Stimulated activated CD4-positive, alpha-beta T cell treated with anti-CD3 and anti-CD28 coated beads, Interleukin-4, amount 100 ng/mL, for 4 hours (primary cell): Measurements from ENCODE around the gene ZNF385D.

Source experiments
- DNase-seq, 2 experiments: peaks; one replicate each; pipeline ENCODE4 v3.0.0-alpha.2; 2020

The ZNF385D gene

DNA sequence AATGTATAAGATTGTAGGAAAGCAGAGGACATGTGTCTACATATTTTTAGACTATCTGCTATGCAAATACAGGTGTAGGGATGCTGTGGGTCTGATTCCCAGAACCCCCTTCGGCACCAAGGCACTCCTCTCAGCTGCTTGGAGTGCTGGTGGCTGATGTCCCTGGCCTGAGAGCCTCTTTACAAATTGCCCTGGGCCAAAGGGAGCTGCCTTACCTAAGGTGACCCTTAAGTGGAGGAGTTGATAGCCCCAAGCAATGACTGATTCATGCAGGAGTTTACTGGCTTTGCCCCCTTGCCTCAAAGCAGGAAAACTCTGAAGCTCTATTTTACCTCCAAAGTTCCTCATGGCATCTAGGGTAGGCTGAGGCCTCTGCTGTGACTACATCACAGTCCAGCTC lies 83.0 kb downstream of the ZNF385D start:
- DNase-seq, result no peak

DNA sequence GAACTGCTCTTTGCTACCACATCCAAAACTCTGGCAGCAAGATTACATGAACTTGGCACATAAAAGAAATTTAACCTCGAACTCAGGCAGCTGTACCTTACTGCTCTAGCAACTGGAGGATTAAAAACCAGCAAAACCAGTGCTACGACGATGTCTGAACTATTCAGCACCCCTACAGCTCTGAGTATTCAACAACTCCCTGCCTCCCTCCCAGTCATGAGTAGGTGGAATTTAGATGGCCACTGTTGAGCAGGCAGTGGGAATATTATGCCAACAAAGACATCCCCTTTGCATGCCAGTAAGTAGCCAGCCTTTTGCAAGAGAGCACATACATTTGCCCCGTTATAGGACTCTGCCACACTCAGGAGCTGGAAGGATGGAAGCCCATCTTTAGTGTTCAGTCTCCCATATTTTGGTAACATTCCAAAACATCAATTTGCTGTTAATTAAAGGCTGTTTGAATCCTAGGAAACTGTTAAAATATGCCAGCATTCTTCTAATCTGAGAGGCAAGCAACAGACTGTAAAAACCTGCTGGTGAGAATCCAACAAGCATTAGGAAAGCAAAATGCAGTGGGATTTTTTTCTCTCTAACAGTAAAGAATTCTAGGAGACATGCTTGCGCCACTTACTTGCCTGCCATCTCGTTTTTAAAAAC lies 85.4 kb downstream of the ZNF385D start:
- no peak for DNase-seq

DNA sequence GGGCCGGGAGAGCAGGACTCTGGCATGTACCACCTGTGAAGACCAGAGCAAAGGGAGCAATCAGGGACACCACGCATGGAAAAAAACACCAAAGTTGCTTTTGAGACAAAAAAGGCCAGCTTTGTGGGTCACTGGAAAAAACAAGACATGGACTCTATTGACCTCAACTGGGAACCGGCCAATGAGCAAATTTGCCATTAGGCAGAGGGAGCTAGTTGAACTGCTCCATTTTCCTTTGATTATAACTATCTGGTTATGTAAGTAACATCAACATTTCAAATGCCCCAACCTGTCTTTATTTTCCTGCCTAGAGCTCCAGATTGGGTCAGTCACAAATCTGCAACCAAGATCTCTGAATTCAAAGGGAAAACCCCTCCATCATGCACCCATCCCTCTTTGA lies 86.0 kb downstream of the ZNF385D start:
- no peak for DNase-seq

DNA sequence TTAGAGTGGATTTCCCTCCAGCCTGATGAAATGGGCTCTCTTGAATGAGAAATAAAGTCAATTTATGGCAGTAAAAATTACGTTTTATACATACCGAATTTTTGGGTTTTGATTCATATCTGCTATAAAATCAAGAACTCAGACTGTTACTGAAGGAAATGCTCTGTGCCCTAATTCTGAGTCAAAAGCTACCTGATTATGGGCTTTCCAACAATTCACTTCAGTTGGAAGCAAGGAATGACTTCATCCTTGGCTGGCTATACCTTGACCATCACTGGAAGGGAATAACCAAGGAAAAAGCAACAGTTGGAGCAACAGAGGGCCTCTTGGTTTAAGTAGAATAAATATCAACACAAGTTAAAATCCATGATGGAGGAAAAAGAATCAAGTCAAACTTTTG lies 88.6 kb downstream of the ZNF385D start:
- DNase-seq, result no peak

DNA sequence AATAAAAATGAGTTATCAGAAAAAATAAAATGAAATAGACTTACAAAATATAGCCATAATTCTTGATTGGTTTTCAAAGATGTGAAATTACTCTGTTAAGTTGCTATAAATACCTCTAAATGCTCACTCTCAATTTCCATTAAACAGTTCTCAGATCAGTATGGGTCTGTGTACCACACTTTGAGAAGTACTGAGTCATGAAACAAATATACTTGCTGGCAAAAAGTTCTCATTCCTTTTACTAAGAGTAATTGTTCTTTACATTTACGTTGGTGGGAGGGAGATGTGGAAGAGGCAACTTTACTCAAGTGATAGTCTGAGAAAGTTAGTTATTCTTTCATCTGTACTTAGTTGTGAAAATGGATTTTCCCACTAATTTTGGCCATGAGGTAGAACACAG lies 96.3 kb downstream of the ZNF385D start:
- DNase-seq, result no peak

DNA sequence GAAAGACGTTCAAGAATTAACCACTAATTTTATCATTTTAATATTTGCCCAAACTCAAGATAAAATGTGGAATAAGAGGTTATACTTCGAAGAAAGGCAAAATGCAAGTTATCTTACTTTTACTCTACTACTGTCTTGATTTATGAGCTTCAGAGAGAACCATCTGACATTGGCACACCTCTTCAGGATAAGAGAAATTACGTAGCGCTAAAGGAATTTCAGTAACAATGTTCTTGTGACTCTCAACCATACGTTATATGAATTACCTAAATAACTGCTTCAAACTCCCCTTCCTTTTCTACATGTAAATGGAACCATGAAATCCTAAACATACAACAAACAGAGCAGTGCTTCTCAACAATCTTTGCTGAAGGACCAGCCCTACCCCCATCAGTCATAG lies 96.8 kb downstream of the ZNF385D start:
- no peak for DNase-seq

DNA sequence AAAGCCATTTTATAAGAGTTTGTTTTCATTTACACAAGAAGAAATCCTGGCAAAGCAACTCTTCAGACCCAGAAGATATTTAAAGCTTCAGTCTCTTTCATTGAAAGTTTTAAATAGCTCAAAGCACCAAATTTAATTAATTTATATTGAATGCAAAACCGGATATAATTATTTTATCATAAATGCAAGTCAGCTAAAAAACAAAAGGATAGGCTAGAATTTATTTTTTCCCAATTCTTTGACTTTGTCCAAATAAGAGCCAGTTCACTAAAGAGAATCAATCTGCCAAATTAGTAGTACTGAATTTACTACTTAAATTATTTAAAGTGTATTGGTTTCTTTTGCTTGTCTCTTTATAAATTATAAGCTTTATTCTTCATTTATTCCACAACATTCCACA lies 101.5 kb downstream of the ZNF385D start:
- no peak for DNase-seq

DNA sequence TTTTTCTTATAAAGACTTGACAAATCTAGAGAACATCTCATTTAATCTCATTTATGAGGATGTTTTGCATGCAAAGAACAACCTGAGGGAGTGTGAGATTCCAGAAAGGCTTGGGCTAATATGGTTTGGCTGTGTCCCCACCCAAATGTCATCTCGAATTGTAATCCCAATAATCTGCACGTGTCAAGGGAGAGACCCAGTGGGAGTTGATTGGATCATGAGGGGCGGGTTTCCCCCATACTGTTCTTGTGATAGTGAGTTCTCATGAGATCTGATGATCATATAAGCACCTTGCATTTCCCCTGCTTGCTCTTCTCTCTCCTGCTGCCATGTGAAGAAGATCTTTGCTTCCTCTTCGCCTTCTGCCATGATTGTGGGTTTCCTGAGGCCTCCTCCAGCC lies 103.0 kb downstream of the ZNF385D start:
- no peak for DNase-seq

DNA sequence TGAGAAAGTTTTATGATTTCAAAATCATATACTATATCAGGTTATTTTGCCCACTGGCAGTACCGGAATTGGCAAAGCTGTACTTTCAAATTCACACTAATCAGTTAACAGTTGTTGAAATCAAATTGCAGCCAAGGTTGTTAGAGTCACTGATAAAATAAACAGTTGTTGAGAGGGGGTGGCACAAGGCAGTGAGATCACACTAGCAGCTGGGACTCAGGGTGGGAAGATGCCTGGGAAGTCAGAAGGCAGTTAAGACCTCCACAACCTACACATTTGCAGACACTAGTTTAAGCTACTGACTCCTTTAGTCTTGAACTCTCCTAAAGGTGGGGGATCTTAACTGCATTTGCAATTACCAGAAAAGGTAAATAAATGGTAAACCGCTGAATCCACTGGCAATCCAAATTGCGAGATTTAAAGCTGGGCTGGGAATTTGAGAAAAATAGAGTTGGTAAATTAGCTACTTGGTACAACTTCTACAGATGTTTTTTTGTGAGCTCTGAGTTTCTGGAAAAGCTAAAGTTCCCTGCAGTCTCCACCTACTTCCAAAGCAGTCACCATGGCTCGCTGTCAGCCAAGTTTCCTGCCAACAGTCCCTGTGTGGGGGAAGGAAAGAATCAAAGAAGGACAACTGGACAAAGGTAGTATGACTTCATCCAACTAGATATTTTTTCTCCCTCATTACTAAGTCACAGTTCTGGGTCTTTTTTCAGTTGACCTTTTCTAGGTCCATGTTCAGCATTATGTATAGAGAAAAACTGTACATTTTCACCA lies 105.7 kb downstream of the ZNF385D start:
- no peak for DNase-seq

DNA sequence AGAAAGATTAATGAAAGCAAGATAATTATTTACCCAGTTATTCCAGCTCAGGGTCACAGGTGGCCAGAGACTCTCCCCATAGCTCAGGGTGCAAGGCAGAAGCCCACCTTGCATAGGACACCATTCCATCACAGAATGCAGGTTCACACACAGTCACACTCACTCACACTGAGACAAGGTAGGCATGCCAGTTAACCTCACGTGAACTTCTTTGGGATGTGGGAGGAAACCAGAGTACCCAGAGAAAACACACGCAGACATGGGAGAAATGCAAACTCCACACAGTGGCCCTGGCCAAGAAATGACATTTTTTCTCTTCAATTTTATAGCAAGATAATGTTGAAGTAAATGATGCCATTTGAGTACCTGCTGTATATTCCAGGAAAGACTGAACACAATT lies 106.7 kb downstream of the ZNF385D start:
- DNase-seq, result no peak

DNA sequence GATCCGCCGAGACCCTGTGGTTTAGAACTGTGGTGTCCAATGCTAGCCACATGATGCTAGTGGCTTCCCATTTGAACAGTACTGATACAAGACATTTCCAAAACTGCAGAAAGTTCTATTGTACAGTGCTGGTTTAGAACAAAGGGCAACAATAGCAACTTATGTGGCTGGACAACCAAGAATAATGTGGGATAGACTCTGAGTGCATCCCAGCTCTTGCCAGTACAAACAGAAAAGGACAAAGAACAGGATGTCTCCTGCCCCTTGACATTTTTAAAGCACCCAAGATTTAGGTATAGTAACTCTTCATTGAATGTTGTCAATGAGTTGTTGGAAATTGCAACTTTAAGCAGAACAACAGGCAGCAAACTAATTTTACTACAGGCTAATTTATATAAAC lies 107.3 kb downstream of the ZNF385D start:
- no peak for DNase-seq

DNA sequence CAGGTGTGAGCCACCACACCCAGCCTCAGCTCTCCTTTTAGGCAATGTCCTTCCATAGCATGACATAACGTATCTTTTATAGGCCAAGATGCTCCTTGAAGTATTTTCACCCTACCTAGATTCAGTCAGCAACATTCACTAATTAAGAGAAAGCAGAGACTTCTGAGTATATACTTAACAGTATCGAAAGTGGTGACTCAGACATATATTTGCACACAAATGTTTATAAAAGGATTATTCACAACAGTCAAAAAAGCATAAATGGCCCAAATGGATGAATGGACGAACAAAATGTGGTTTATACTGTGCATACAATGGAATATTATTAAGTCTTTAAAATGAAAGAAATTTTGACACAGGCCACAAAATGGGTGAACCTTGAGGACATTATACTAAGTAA lies 108.6 kb downstream of the ZNF385D start:
- no peak for DNase-seq

DNA sequence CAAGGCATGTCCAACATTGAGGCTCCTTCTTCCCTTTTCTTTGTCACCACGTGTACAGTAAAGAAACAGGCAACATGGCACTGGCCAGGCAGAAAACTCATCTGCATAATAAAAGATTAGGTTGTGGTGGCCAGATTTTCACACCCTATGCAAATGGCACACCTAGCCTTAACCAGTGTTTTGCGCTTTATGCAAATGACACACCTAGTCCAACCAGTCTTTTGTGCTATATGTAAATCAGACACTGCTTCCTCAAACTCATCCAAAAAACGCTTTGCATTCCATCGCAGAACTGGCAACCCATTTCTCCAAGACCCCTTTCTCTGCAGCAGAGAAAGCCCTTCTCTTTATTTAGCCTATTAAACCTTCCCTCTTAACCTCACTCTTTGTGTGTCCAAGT lies 109.1 kb downstream of the ZNF385D start:
- DNase-seq, result no peak

DNA sequence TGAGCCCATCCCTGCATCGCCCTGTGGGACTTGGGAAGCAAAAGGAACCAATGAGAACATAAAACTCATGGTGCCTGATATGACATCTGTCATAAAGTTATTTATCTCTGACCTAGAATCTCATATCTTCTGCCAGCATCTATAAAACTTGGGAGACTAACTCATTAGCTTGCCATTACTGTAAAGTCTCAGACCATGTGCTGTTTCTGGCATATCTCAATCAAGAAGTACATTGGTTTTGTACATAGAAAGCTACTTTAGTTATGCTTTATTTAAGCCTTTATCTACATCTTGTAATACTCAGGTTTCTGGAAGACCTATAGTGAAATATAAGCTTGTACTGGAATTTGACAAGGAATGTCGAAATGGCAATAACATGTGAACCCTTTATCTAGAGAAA lies 112.5 kb downstream of the ZNF385D start:
- no peak for DNase-seq

DNA sequence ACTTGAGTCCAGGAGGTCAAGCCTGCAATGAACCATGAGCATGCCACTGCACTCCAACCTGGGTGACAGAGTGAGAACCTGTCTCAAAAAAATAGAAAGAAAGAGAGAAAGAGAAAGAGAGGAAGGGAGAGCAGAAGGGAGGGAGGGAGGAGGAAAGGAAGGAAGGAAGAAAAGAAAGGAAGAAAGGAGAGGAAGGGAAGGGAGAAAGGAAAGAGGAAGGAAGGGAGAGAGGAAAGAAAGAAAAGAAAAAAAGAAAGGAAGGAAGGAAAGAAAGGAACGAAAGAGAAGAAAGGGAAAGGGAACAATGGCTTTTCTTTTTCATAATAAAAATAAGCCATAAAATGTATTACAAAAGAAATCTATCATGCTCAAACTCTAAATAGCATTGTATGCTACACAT lies 116.9 kb downstream of the ZNF385D start:
- no peak for DNase-seq

DNA sequence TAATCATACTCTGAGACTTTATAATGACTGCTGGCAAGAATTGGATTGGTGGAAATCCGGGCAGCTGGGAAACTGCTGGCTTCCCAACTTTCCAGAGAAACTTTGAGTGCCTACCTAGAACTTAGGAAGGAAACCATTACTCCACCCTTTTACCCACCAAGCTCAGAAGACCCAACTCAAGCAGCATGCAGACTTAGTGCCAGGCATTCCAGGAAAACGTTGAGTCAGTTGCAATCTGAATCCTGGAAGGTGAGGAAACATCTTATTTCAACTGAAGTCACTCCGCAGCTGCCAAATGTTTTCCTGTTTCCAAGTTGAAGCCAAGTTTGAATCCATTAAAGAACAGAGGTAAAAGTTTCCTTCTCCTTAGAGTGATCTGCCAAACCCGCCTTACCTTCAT lies 126.5 kb downstream of the ZNF385D start:
- DNase-seq, result no peak

DNA sequence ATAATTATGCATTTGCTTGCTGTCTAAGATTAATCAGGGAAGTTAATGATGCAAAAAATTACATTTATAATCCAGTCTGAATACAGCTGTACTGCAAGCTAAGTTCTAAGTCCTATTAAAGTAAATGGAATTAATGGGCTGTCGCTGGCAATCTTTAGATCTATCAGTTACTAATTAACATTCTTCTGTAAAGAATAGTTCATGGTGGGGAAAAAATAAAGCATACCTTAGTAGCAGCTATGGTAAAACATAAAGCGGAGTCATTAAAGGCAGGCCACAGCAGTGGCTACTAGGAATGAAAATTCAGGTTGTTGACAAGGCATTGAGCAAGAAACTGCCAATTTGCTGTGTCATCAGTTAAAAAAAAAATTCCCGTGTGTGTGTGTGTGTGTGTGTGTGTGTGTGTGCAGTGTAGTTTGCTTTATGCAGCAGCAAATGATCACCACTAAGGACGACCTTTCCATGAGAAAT lies 129.8 kb downstream of the ZNF385D start:
- no peak for DNase-seq

DNA sequence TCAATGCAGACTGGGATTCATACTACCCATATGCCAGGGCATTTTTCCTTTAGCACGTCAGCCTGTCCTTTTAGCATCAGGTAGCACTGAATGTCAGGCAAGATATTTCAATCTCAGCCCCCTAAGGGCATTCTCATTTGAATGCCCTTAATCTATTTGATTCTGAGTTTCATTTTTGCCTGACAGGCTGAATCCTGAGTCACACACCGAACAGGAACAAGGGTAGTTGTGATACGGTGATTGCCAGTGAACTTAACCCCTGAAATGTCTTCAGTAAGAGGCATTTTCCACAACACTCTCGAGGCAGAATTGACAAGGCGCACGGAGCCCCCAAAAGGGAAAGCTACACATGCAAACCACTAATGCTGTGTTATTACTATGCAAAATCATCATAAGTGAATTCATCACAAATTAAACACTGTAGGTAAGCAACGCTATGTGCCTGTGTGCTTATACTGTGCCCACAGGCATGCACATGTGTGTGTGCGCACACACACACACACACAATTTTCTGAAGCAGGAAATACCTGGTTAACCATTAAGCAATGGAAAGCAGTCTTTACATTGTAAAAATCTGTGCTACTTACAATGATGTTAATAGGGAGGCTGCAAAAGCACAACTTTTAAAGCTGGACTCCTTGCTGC lies 130.4 kb downstream of the ZNF385D start:
- no peak for DNase-seq

DNA sequence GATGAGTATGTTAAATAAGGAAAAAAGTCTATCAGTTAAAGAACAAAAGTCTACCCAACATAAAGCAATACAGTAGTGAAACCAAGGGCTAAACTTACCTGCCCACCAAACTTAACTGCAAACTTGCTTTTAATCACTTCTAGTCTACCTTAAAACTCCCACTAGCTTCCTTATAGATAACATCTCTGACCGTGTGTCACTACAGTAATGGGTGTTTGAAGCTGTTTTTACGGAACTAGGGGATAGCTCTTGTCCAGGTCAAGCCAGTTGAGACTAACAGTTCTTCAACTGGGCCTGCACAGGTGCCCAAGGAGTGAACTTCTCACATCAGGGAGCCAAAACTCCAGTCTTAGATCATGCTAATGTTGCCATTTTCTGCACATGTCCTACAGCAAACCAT lies 132.3 kb downstream of the ZNF385D start:
- DNase-seq, result no peak

DNA sequence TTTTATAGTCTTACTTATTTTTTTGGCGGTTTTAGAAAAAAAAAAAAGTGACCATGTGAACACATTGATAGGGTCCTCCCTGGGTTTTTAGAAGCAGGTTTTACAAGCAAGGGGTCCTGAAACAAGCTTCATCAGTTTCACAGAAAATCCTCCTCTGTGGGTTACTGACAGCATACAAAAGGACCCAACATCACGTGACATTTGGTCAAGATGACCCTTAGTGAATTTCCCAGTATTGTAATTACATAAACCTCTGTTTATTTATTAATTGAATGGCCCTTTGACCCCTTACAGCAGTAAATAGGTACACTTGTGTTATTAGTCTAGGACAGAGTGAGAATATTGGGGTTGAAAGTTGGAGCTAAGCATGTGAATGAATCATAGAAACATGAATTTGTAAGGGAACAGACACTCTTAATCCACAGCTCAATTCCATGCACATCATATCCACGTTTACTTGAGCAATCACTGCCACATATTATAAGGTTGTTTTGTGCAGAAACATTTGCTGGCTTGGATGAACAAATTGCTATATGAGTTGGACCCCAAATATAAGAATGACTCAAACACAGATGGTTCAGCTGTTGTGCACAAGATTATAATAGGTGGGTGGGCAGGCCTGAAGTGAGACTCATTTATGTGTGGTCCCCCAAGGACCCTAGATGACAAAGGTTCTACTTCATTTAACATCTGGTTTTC lies 137.5 kb downstream of the ZNF385D start:
- DNase-seq, result no peak

DNA sequence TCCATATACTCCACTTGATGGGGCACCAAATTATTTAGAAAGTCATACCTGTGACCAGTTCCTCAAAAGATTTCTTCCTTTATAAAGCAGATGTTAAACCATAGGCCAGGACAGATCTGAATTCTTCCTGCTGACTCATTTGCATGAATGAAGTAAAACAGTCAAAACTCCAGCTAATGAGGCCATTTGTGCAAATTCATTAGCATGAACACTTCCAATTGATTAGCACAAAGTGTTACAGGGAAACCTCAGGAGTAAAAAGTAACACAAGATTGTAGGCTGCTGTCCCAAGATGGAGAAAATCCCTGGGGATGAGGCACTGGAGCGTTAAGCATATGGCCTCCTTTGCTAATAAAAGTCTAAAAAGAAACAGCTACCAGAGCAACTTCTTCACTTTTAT lies 149.8 kb downstream of the ZNF385D start:
- DNase-seq, result no peak

DNA sequence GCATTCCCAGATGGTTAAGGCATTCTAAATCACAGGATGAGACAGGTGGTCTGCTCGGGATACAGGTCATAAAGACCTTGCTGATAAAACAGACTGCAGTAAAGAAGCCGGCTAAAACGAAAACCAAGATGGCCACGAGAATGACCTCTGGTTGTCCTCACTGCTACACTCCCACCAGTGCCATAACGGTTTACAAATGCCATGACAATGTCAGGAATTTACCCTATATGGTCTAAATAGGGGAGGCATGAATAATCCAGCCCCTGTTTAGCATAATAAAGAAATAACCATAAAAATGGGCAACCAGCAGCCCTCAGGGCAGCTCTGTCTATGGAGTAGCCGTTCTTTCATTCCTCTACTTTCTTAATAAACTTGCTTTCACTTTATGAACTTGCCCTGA lies 151.1 kb downstream of the ZNF385D start:
- DNase-seq, result no peak

DNA sequence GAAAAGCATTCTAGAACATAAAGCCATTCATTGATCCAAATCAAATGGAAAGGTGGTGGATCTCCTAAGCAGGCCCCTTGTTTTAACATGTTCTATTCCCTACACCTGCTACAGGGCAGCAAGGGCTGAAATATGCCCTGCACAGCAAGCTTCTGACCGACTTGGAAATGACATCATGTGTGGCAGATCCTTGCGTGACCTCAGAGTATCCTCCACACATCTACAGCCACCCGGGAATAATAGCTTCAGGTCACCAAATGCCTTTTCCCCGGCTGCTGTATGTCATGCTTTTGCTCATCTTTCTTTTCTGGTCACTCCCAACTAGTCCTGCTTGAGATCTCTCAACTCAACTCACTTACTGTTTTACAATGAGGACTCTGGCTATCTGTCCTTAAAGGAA lies 158.2 kb downstream of the ZNF385D start:
- no peak for DNase-seq

DNA sequence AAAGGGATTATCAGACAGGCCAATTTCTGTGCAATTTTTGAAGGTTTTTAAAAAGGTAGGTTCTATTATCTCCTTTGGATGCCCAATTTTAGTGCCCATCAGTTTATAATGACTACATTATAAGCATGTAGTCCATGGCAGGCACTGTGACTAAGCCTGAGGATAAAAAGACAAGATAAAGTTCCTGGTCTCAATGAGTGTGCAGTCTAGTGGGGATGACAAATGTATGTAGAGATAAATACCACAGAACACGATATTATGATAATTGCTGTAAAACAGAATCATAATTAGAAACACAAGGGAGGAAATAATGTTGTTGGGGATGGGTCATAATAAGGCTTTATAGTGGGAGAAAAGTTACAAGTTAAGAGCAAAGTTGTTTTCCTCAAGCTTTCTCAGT lies 163.1 kb downstream of the ZNF385D start:
- DNase-seq, result no peak
